ENCODE results near the gene MAP3K7.

Gene MAP3K7

DNA sequence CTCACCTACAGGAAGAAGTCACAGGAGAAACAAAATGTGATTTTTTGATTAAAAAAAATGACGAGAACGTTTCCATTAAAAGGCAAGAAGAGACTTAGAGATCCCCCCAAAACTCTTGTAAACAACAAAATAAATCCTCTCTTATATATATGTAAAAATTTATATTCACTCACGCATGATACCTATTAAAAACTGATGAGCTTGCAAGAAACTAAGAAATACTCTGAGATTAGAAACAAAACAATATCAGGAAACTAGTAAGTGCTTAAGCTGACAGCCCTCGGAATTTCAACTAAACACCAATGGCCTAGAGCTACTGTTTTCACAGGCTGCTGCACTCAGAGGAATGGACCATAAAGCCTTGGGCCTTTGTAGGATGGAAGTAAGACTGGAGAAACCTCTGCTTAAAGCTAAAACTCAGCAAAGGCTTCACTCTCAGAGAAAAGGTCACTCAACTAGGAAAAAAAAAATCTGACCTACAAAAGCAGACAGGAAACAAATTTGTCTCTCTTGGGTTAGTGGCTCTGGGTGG, 63.0 kb downstream of the MAP3K7 start:
- no peak for DNase-seq

GRCh38 chr6:90521955-90522354, 64.9 kb downstream of the MAP3K7 start:
- no peak for DNase-seq

DNA sequence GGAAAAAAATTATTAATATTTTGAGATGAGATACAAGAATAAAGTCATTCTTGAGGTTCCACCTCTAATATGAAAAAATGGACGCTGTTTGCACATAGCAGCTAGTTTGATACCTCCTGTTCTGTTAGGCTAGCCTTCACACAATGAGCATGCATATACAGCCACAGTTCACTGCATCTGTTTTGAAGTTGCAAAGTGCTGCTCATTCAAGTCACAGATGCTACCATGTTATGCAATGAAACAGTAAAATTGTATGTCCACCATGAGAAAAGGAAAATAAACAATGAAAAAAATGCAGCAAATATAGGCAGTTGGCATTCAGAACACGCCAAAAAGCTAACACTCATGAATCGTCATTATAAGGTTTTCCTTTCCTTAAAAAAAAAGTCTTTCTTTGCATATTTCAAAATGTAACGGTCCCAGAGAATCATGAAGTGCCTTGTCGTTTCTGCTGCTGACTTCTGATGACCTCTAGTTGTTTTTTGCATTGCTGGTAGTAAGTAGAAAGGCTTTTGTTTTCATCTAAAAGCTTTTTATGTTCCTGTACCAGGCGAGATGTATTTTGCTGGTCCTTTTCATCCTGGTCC, 70.7 kb downstream of the MAP3K7 start:
- DNase-seq: no peak

DNA sequence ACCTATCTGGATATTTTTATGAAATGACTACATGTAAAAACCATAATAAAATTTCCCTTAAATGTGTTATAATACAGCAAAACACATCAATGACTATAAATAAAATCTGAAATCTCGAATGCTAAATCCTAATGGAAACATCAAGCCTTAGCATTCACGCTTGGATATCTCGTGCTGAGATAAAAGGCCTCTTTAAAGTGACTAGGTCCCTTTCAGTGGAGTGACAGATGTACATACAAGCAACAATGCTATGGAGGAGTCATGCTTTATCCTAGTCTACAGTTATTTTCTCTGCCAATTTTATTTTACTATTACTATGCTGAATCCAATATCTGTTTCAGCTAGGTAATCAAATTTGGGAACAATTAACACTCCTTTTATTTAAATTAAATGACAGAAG, 72.4 kb downstream of the MAP3K7 start:
- DNase-seq: no peak

DNA sequence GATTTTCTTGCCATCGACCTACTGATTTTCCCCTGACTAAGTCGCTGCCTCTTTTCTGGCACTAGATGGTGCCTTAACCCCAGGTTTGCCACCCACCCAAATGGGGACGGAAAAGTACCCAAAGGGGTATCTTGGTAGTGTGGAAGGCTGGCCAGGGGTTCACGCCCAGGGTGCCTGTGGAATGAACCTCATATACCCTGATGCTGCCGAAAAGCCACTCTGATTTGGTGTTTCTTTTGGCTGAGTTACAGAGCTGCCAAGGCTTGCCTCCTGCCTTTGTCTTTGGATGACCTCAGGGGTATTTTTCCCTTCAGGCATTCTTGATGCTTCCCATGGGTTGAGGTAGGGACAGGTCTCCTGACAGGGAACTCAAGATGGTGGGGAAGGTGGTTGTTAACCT, 78.1 kb downstream of the MAP3K7 start:
- DNase-seq: no peak

- DNase-seq: no peak
These were observed 83.9 kb downstream of the MAP3K7 start for GRCh38 chr6:90502866-90503407.

- no peak for DNase-seq
These were observed 84.5 kb downstream of the MAP3K7 start for GRCh38 chr6:90502381-90502780.

- DNase-seq: no peak
These were observed 86.4 kb downstream of the MAP3K7 start for GRCh38 chr6:90500458-90500857.

DNA sequence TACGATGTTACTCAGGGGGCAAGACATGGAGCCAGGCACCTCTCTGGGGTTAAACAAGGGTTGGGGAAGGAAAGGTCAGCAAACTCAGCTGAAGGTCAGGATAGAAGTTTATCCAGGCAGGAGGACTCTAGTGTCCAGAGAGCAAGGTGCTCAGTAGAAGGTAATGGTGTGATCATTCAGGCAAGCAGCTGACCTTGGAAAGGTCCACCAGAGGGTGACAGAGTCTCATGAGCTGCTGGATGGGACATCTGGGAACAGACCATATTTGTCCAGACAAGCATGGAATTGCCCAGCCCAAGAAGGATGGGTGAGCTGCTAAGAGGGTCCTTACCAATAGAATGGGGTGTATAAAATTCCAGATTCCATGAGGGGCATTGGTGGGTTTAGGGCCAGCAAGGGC, 89.5 kb downstream of the MAP3K7 start:
- no peak for DNase-seq

DNA sequence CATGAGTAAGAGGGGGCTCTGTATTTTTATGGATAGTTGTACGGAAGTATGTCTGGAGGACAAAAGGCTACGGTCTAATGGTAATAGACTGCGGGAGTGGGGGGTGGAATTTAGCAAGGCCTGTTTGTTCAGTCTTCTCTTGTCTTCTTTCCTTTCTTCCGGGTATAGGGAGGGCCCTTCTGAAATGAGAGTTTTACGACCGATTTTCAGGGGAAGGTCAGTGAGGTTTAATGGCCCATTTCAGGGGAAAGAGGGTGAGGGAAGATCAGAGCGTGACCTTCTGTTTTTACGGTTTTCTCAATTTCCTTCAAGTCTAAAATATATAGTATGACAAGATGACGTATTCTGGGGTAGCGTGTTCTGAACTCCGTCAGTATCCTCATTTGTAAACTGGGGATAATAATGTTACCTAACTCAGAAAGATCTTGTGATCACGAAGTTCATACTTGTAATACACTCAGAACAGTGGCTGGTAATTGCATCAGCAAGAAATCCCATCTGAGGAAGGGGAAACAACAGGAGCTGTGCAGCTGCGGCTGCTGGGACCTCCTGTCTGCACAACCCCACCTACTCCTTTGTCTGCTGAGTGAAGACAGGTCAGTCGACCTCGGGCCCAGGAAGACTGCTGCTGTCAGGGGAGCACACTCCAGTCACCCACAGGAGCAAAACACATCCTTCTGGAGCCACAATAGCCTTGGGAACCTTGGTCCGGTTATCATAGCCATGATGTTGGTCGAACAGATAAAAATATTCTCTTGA, 90.4 kb downstream of the MAP3K7 start:
- DNase-seq: no peak

GRCh38 chr6:90495216-90495817, 91.6 kb downstream of the MAP3K7 start:
- DNase-seq: no peak

DNA sequence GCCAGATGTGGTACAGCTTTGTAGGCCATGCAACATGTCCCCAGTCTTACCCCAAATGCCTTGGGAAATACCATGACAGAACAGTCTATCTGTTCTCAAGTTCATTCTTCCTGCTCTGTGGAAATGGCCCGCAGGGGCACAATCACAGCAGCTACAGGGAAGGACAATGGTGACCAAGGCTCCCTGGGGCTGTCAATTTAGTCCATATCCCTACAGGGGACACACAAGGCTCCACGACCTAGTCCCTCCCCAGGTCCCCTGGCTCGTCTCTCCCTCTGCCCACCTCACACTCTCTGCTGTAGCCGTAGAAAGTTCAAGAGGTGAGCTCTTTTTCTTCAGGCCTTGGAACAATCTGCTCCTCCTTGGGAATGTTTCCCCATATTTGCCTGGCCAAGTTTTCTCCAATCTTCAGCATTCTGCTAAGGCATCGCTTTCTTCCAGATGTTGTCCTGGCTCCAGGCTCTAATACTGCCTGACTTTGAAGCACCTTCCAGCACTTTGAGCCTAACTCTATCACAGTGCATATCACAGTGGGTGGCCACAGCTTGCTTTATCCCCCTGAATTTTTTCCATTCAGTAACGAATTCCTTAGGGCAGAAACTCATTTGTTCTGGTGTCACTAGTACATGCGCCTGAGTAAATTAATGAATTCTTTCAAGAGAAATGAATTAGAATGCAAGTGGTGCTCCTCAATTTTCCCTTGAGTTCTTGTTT, 92.6 kb downstream of the MAP3K7 start:
- no peak for DNase-seq

- DNase-seq: no peak
These were observed 93.5 kb downstream of the MAP3K7 start for GRCh38 chr6:90493332-90493731.

GRCh38 chr6:90492798-90493197, 94.1 kb downstream of the MAP3K7 start:
- DNase-seq: no peak

DNA sequence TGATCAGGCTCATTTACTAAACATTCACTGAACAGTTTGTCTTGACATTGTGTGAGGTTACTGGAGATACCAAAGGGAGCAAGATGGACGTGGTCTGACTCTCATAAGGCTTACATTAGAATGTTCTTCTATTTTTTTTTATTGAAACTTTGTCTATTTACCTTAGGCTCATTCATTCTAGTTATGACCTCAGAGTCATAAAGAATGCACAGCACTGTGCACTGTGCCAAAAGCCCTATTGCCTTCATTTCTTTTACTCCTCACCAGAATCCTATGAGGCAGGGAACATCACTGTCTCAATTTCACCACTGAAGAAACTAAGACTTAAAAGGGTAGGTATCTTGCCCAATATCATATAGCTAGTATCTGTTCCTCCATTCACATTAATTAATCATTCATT, 94.5 kb downstream of the MAP3K7 start:
- no peak for DNase-seq

GRCh38 chr6:90490030-90490716, 96.7 kb downstream of the MAP3K7 start:
- DNase-seq: no peak

DNA sequence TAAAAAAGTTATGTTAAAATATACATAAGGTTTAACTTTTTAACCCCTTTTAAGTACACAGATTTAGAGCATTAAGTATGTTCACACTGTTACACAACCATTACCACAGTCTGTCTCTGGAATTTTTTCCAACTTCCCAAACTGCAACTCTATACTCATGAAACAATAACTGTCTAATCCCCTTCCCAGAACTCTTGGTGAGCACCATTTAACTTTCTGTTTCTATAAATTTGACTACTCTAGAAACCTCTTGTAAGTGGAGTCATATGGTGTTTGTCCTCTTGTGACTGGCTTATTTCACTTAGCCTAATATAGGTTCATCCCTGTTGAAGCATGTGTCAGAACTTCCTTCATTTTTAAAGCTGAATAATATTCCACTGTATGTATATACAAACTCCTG, 98.1 kb downstream of the MAP3K7 start:
- no peak for DNase-seq

GRCh38 chr6:90485635-90486277, 101.1 kb downstream of the MAP3K7 start:
- DNase-seq: no peak

DNA sequence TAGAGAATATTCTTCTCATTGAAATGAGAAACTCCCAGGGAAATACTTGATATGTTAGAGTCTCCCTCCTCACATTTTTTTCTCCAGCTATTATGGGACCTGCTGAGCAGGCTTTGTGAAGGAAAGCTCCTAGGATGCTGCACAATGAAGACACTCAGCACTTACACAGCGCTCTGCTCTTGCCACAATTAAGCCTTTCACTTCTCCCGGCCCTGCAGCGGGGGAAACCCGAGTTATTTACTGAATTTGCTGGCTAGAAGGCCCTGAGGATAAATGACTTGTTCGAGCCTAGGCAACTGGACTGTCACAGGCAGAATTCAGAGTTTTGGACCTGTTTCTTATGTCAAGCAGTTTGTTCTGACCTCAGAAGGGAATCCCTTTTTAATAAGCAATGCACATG, 102.0 kb downstream of the MAP3K7 start:
- DNase-seq: no peak

GRCh38 chr6:90484385-90484784, 102.5 kb downstream of the MAP3K7 start:
- DNase-seq: no peak

GRCh38 chr6:90483956-90484355, 102.9 kb downstream of the MAP3K7 start:
- no peak for DNase-seq

Measured in DMS153 (cell line).